OCI-LY7 (cell line): ENCODE measurements around the gene HOXC10. TPM values are rescaled to one million over a fixed set of nuclear protein-coding genes. Genes with fewer than 3 reads are reported as not detected.

Source experiments
- BruUV-seq: library from RNA; stranded (reverse); fragments of 400-500 nt; replicated peaks from 2 replicates; lab custom pipeline; 2021; lab: Mats Ljungman, UMichigan
- CTCF ChIA-PET: fragments of 300-600 bp; sonication (Branson Sonifier 250); formaldehyde crosslinking; loops from one replicate; lab custom pipeline; 2022; ENCODE audit warnings: antibody characterized with exemption; ENCODE audit not compliant: unreplicated experiment; lab: Charles Lee
- POLR2A ChIA-PET: fragments of 300-600 bp; sonication (Branson Sonifier 250); formaldehyde crosslinking; loops from one replicate; lab custom pipeline; 2022; ENCODE audit warnings: antibody characterized with exemption; lab: Charles Lee
- DNase-seq: peaks from one replicate; pipeline ENCODE4 v3.0.0-alpha.2; 2015; ENCODE audit warnings: low spot score
- H2AFZ ChIP-seq: fragments of 200-600 bp; sonication (generic), shearing (Covaris generic); 2 replicates; pipeline ENCODE4 v1.6.1; 2014; ENCODE audit warnings: mild to moderate bottlenecking, antibody characterized with exemption, low read length, moderate library complexity
- H3K27ac ChIP-seq: fragments of 200-600 bp; sonication (generic); 2 replicates; pipeline ENCODE4 v1.5.1; 2014; ENCODE audit warnings: mixed run types, low read depth, mild to moderate bottlenecking, moderate library complexity, low read length, inconsistent platforms; ENCODE audit not compliant: poor library complexity, severe bottlenecking
- H3K36me3 ChIP-seq: fragments of 200-600 bp; sonication (generic); 2 replicates; pipeline ENCODE4 v1.6.1; 2014; ENCODE audit warnings: mild to moderate bottlenecking, antibody characterized with exemption, low read length, moderate library complexity, mixed read lengths; ENCODE audit not compliant: insufficient read depth
- H3K4me1 ChIP-seq: fragments of 200-600 bp; sonication (generic); 2 replicates; pipeline ENCODE4 v1.5.1; 2014; ENCODE audit warnings: mild to moderate bottlenecking, low read length; ENCODE audit not compliant: insufficient read depth, poor library complexity, severe bottlenecking
- H3K4me2 ChIP-seq: fragments of 200-600 bp; sonication (generic); 2 replicates; pipeline ENCODE4 v1.6.1; 2014; ENCODE audit warnings: mild to moderate bottlenecking, low read length
- H3K4me3 ChIP-seq: fragments of 200-600 bp; sonication (generic); 2 replicates; pipeline ENCODE4 v1.5.1; 2014; ENCODE audit warnings: mild to moderate bottlenecking, low read depth, low read length; ENCODE audit not compliant: poor library complexity, severe bottlenecking
- H3K79me2 ChIP-seq: fragments of 200-600 bp; sonication (generic); 2 replicates; pipeline ENCODE4 v1.6.1; 2016; ENCODE audit warnings: low read depth, mild to moderate bottlenecking, low read length, moderate library complexity, mixed read lengths; ENCODE audit not compliant: insufficient read depth
- H3K9me2 ChIP-seq: fragments of 200-600 bp; sonication (generic); 2 replicates; pipeline ENCODE4 v1.6.1; 2016; ENCODE audit warnings: mild to moderate bottlenecking, low read length, mixed read lengths; ENCODE audit not compliant: insufficient read depth
- H3K9me3 ChIP-seq: fragments of 200-600 bp; sonication (generic); 2 replicates; pipeline ENCODE4 v1.6.1; 2014; ENCODE audit warnings: mild to moderate bottlenecking, mixed run types, low read length, mixed read lengths
- H4K20me1 ChIP-seq: fragments of 200-600 bp; sonication (generic); 2 replicates; pipeline ENCODE4 v1.6.1; 2014; ENCODE audit warnings: mild to moderate bottlenecking, antibody characterized with exemption, low read length, moderate library complexity, mixed read lengths; ENCODE audit not compliant: insufficient read depth
- CTCF ChIP-seq: fragments of 200-600 bp; sonication (generic); conservative IDR thresholded peaks from 2 replicates; pipeline ENCODE4 v1.5.1; 2014; ENCODE audit warnings: mild to moderate bottlenecking, antibody characterized with exemption, low read length, moderate library complexity, mixed read lengths
- EZH2phosphoT487 ChIP-seq: fragments of 200-600 bp; sonication (generic); IDR thresholded peaks from 2 replicates; pipeline ENCODE4 v1.6.1; 2018; ENCODE audit warnings: low read depth, borderline replicate concordance, mild to moderate bottlenecking, mixed run types, antibody characterized with exemption, low read length, moderate library complexity, mixed read lengths
- intact Hi-C: fragments of 100-400 bp; cut with micrococcal nuclease; formaldehyde crosslinking; loops from one replicate; pipeline ENCODE4 v1.10.0; 2022; ENCODE audit not compliant: unreplicated experiment
- total RNA-seq, 2 experiments: library from RNA; depleted of rRNA in 1 of 2; stranded (reverse); fragments of >200 nt in 1 of 2; shearing (Covaris generic) in 1 of 2; gene quantifications; 2 replicates each; pipeline ENCODE4 v1.2.3, GENCODE V29; 2014 to 2022

Gene HOXC10
- total RNA-seq, 2 experiments from 2014 or later: 0.25 to 0.28 TPM

- H3K79me2 ChIP-seq: no peaks in the 10 kb centered on the region
- DNase-seq: no peak
- peak overlapping the region; percentile 57 for H3K4me2 ChIP-seq
- POLR2A ChIA-PET: interaction anchor here (0.6 to 0.7 kb wide), 3 partner anchors 35 to 994 kb away, joined by 3 read pairs; no protein-coding TSS in a partner anchor
- intact Hi-C loops: loop anchor here (2.0 to 10.0 kb wide), 3 partner anchors 194 to 284 kb away; no protein-coding TSS in a partner anchor
- peaks cover 47% of the 10 kb centered on the region for H3K4me1 ChIP-seq
- CTCF ChIA-PET: interaction anchor here (0.6 to 1.4 kb wide), 3 partner anchors 209 to 226 kb away, joined by 3 read pairs; no protein-coding TSS in a partner anchor
- H3K9me2 ChIP-seq: no peaks in the 10 kb centered on the region
- TF ChIP-seq CTCF: no peak
- no peak for TF ChIP-seq EZH2phosphoT487
- no TSS peak for BruUV-seq
- H3K36me3 ChIP-seq: no peaks in the 10 kb centered on the region
- H2AFZ ChIP-seq: no peak overlapping the region
- H4K20me1 ChIP-seq: no peaks in the 10 kb centered on the region
- H3K27ac ChIP-seq: no peak overlapping the region
- peak overlapping the region; percentile 17 for H3K4me3 ChIP-seq
- H3K9me3 ChIP-seq: no peaks in the 10 kb centered on the region
Observed at GRCh38 chr12:53988541-53989226, 3.7 kb downstream of the HOXC10 start.

DNA sequence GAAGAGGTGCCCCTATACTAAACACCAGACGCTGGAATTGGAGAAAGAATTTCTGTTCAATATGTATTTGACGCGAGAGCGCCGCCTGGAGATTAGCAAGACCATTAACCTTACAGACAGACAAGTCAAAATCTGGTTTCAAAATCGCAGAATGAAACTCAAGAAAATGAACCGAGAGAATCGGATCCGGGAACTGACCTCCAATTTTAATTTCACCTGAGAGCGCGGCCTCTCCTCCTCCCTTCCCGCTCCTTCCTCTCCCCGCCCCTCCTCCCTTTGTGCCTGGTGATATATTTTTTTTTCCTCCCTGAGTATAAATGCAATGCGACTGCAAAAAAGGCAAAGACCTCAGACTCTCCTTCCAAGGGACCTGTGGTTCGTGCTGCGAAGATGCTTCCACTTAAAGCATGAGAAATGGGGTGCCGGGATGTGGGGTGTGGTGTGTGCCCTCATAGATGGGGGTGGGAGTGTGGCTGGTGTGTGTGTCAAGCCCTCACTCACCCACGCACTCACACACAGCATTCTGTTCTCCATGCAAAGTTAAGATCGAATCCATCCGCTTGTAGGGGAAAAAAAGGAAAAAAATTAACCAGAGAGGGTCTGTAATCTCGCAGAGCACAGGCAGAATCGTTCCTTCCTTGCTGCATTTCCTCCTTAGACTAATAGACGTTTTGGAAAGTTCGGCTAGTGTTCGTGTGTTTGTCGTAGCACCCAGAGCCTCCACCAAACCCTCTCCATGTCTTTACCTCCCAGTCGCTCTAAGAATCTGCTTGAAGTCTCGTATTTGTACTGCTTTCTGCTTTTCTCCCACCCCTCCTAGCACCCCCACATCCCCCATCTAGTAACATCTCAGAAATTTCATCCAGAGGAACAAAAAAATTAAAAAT is 4.5 kb downstream of the HOXC10 start:
- POLR2A ChIA-PET: interaction anchor here (0.6 to 0.7 kb wide), 2 partner anchors 34 to 995 kb away, joined by 3 read pairs; no protein-coding TSS in a partner anchor
- peaks cover 39% of the 10 kb centered on the region for H3K4me1 ChIP-seq
- no peak overlapping the region for H3K27ac ChIP-seq
- H2AFZ ChIP-seq: no peak overlapping the region
- no peaks in the 10 kb centered on the region for H3K9me2 ChIP-seq
- no TSS peak for BruUV-seq
- H3K36me3 ChIP-seq: no peaks in the 10 kb centered on the region
- peak overlapping the region; percentile 17 for H3K4me3 ChIP-seq
- intact Hi-C loops: loop anchor here (2.0 to 10.0 kb wide), 3 partner anchors 195 to 285 kb away; no protein-coding TSS in a partner anchor
- H3K4me2 ChIP-seq: peak overlapping the region; percentile 57
- CTCF ChIA-PET: interaction anchor here (0.6 kb wide), 1 partner anchor 208 kb away, joined by 3 read pairs; no protein-coding TSS in a partner anchor
- peak; percentile 92 for TF ChIP-seq CTCF
- 0 out of 2 replicates have a peak, but pooled peaks have one; percentile 44 for TF ChIP-seq EZH2phosphoT487
- H3K9me3 ChIP-seq: no peaks in the 10 kb centered on the region
- no peaks in the 10 kb centered on the region for H3K79me2 ChIP-seq
- peak; percentile 83 for DNase-seq
- H4K20me1 ChIP-seq: no peaks in the 10 kb centered on the region
